Calu3 (cell line): ENCODE results near the gene STMN3. TPM values are rescaled to one million over a fixed set of nuclear protein-coding genes. Genes with fewer than 3 reads are reported as not detected.

Experiments used
- BruUV-seq: library from RNA; stranded (reverse); fragments of 400-500 nt; replicated peaks from 2 replicates; lab custom pipeline; 2021; lab: Mats Ljungman, UMichigan
- CTCF ChIA-PET: fragments of 300-600 bp; sonication (Branson Sonifier 250); formaldehyde crosslinking; loops from one replicate; lab custom pipeline; 2022; ENCODE audit warnings: antibody characterized with exemption; lab: Charles Lee
- DNase-seq: peaks from one replicate; pipeline ENCODE4 v3.0.0; 2022
- H3K27ac Mint-ChIP-seq: one replicate; pipeline ENCODE4 v1.8.0; 2022; ENCODE audit warnings: mixed read lengths; ENCODE audit not compliant: unreplicated experiment
- H3K27me3 Mint-ChIP-seq: one replicate; pipeline ENCODE4 v1.8.0; 2022; ENCODE audit warnings: mixed read lengths; ENCODE audit not compliant: unreplicated experiment
- H3K36me3 Mint-ChIP-seq: one replicate; pipeline ENCODE4 v1.8.0; 2022; ENCODE audit warnings: mild to moderate bottlenecking, moderate library complexity, mixed read lengths; ENCODE audit not compliant: insufficient read depth, unreplicated experiment
- H3K4me1 Mint-ChIP-seq: one replicate; pipeline ENCODE4 v1.8.0; 2022; ENCODE audit warnings: mild to moderate bottlenecking, low read depth, mixed read lengths; ENCODE audit not compliant: unreplicated experiment
- H3K4me3 Mint-ChIP-seq: one replicate; pipeline ENCODE4 v1.8.0; 2022; ENCODE audit warnings: mild to moderate bottlenecking, low read depth, moderate library complexity, mixed read lengths; ENCODE audit not compliant: unreplicated experiment
- H3K9me3 Mint-ChIP-seq: one replicate; pipeline ENCODE4 v1.8.0; 2022; ENCODE audit warnings: low read depth, mixed read lengths; ENCODE audit not compliant: unreplicated experiment
- CTCF ChIP-seq: fragments of 200-600 bp; IDR thresholded peaks from one replicate; pipeline ENCODE4 v1.8.0; 2022; ENCODE audit warnings: antibody characterized with exemption; ENCODE audit not compliant: unreplicated experiment
- intact Hi-C: fragments of 100-400 bp; cut with micrococcal nuclease; formaldehyde crosslinking; loops from one replicate; pipeline ENCODE4 v1.10.0; 2022; ENCODE audit not compliant: unreplicated experiment
- total RNA-seq: library from RNA; stranded (reverse); gene quantifications from 2 replicates; pipeline ENCODE4 v1.2.3, GENCODE V29; 2022

Gene STMN3
- total RNA-seq, 1 experiment from 2014 or later = 2.3 TPM

GRCh38 chr20:63659370-63659769 lies 6.1 kb upstream of the STMN3 start:
- Mint-ChIP-seq H3K27me3 (peaks cover 10% of the 10 kb centered on the region), H3K9me3 (no peaks in the 10 kb centered on the region), H3K36me3 (peaks cover 39% of the 10 kb centered on the region), H3K27ac (no peak overlapping the region), H3K4me3 (peak overlapping the region; percentile 93), H3K4me1 (peaks cover 27% of the 10 kb centered on the region)
- intact Hi-C loops = no loop called here
- BruUV-seq = no TSS peak
- CTCF ChIA-PET = no interaction called here
- TF ChIP-seq CTCF = no peak
- DNase-seq = no peak

- H3K27me3 Mint-ChIP-seq = peaks cover 16% of the 10 kb centered on the region
- peaks cover 39% of the 10 kb centered on the region for H3K36me3 Mint-ChIP-seq
- CTCF ChIA-PET = interaction anchor here (0.8 to 1.1 kb wide), 8 partner anchors 17 to 322 kb away, joined by 3 to 13 read pairs (median 3); partner anchors contain the start of genes ARFRP1, PRPF6, PTK6 and ZGPAT
- peak overlapping the region; percentile 93 for H3K4me3 Mint-ChIP-seq
- TF ChIP-seq CTCF = no peak
- no TSS peak for BruUV-seq
- no peaks in the 10 kb centered on the region for H3K9me3 Mint-ChIP-seq
- intact Hi-C loops = no loop called here
- H3K27ac Mint-ChIP-seq = peak overlapping the region; percentile 73
- peaks cover 31% of the 10 kb centered on the region for H3K4me1 Mint-ChIP-seq
- DNase-seq = no peak
Measured at GRCh38 chr20:63658749-63659187, 5.5 kb upstream of the STMN3 start.

GRCh38 chr20:63657937-63658748 lies 4.9 kb upstream of the STMN3 start, which contains the start of gene RTEL1:
TSS of gene RTEL1 (plus strand) at chr20:63658312. CDS start at chr20:63659403, 1,091 bp downstream.
- Mint-ChIP-seq H3K27ac (peak within 1 kb of the TSS; percentile 73), H3K4me3 (peak within 1 kb of the TSS; percentile 93), H3K4me1 (peaks cover 35% of the 10 kb centered on the region), H3K27me3 (peaks cover 22% of the 10 kb centered on the region), H3K36me3 (peaks cover 36% of the 10 kb centered on the region), H3K9me3 (no peaks in the 10 kb centered on the region)
- peak; percentile 96 for DNase-seq
- intact Hi-C loops = no loop called here
- CTCF ChIA-PET = interaction anchor here (0.8 to 1.1 kb wide), 8 partner anchors 16 to 323 kb away, joined by 3 to 13 read pairs (median 3); partner anchors contain the start of genes ARFRP1, PRPF6, PTK6 and ZGPAT
- no peak for TF ChIP-seq CTCF
- BruUV-seq = no TSS peak

- TF ChIP-seq CTCF = no peak
- Mint-ChIP-seq H3K4me1 (peaks cover 35% of the 10 kb centered on the region), H3K27me3 (peaks cover 30% of the 10 kb centered on the region), H3K36me3 (peaks cover 31% of the 10 kb centered on the region), H3K27ac (peak overlapping the region; percentile 73), H3K4me3 (peak overlapping the region; percentile 93), H3K9me3 (no peaks in the 10 kb centered on the region)
- no peak for DNase-seq
- CTCF ChIA-PET = interaction anchor here (1.1 kb wide), 2 partner anchors 50 to 113 kb away, joined by 3 to 6 read pairs; partner anchors contain the start of genes ARFRP1 and ZGPAT
- no TSS peak for BruUV-seq
- intact Hi-C loops = no loop called here
Measured at GRCh38 chr20:63657260-63657936, 4.2 kb upstream of the STMN3 start.
